OCI-LY1 (cell line): ENCODE results near the gene SPOCK1.

Experiments used
- EZH2 ChIP-seq: fragments of 200-600 bp; sonication (generic), shearing (Covaris generic); IDR thresholded peaks from 2 replicates; pipeline ENCODE4 v1.8.0; 2017; ENCODE audit warnings: borderline replicate concordance, mixed run types, mild to moderate bottlenecking, antibody characterized with exemption, low read length, moderate library complexity, mixed read lengths
- TF ChIP-seq, protein P1 (sequence below): fragments of 200-600 bp; sonication (generic), shearing (Covaris generic); IDR thresholded peaks from 2 replicates; pipeline ENCODE4 v1.5.1; 2017; ENCODE audit warnings: mild to moderate bottlenecking, antibody characterized with exemption, low read length, moderate library complexity, mixed read lengths

- TF ChIP-seq, protein P1, sequence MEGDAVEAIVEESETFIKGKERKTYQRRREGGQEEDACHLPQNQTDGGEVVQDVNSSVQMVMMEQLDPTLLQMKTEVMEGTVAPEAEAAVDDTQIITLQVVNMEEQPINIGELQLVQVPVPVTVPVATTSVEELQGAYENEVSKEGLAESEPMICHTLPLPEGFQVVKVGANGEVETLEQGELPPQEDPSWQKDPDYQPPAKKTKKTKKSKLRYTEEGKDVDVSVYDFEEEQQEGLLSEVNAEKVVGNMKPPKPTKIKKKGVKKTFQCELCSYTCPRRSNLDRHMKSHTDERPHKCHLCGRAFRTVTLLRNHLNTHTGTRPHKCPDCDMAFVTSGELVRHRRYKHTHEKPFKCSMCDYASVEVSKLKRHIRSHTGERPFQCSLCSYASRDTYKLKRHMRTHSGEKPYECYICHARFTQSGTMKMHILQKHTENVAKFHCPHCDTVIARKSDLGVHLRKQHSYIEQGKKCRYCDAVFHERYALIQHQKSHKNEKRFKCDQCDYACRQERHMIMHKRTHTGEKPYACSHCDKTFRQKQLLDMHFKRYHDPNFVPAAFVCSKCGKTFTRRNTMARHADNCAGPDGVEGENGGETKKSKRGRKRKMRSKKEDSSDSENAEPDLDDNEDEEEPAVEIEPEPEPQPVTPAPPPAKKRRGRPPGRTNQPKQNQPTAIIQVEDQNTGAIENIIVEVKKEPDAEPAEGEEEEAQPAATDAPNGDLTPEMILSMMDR: no peak
- TF ChIP-seq EZH2: no peak
Measured at GRCh38 chr5:137490591-137490990, 8.5 kb downstream of the SPOCK1 start.
